ENCODE data around the gene KCNB1. TPM values are rescaled to one million over a fixed set of nuclear protein-coding genes. Genes with fewer than 3 reads are reported as not detected.
"Not testable (repeated sequence)": the region's sequence is repeated elsewhere in the genome, so short reads cannot be mapped to it uniquely, and the experiment has no call there.

KCNB1 gene
- total RNA-seq, 1 donor from 2014 or later: 0.41 TPM

- ATAC-seq (no peak), DNase-seq (no peak)
- no peaks in the 10 kb centered on the region for H3K36me3 ChIP-seq
- no peaks in the 10 kb centered on the region for H3K9me3 ChIP-seq
- H3K4me1 ChIP-seq: no peaks in the 10 kb centered on the region
- H3K27ac ChIP-seq: no peak overlapping the region
- H3K4me3 ChIP-seq: no peak overlapping the region
- TF ChIP-seq CTCF (IDR thresholded peaks at IDR 0.05): no peak
- intact Hi-C loops (cut with DNase I): no loop called here
- peaks cover 9% of the 10 kb centered on the region for H3K27me3 ChIP-seq
Measured at GRCh38 chr20:49412254-49412653, 70.2 kb downstream of the KCNB1 start.

GRCh38 chr20:49411221-49411925 is 71.1 kb downstream of the KCNB1 start:
- Histone ChIP-seq H3K9me3 (no peaks in the 10 kb centered on the region), H3K4me1 (no peaks in the 10 kb centered on the region), H3K27me3 (peaks cover 9% of the 10 kb centered on the region), H3K36me3 (no peaks in the 10 kb centered on the region), H3K4me3 (no peak overlapping the region), H3K27ac (no peak overlapping the region)
- intact Hi-C loops (cut with DNase I): no loop called here
- no peak for TF ChIP-seq CTCF (IDR thresholded peaks at IDR 0.05)
- ATAC-seq (no peak), DNase-seq (no peak)

- H3K9me3 ChIP-seq; H3K27me3 ChIP-seq; DNase-seq; H3K4me3 ChIP-seq; H3K36me3 ChIP-seq; H3K27ac ChIP-seq; intact Hi-C loops (cut with DNase I); ATAC-seq; H3K4me1 ChIP-seq: not testable (repeated sequence)
Measured at GRCh38 chr20:49409975-49410621, 72.4 kb downstream of the KCNB1 start.

GRCh38 chr20:49409302-49409974 is 73.0 kb downstream of the KCNB1 start:
- Histone ChIP-seq H3K27me3 (peaks cover 9% of the 10 kb centered on the region), H3K36me3 (no peaks in the 10 kb centered on the region), H3K4me3 (no peak overlapping the region), H3K4me1 (no peaks in the 10 kb centered on the region), H3K9me3 (no peaks in the 10 kb centered on the region), H3K27ac (no peak overlapping the region)
- intact Hi-C loops (cut with DNase I): no loop called here
- no peak for ATAC-seq
- no peak for DNase-seq
- no peak for TF ChIP-seq CTCF (IDR thresholded peaks at IDR 0.05)

- TF ChIP-seq CTCF (IDR thresholded peaks at IDR 0.05): no peak
- no peak for ATAC-seq
- no peak overlapping the region for H3K4me3 ChIP-seq
- H3K4me1 ChIP-seq: no peaks in the 10 kb centered on the region
- H3K9me3 ChIP-seq: no peaks in the 10 kb centered on the region
- intact Hi-C loops (cut with DNase I): no loop called here
- no peak for DNase-seq
- no peak overlapping the region for H3K27ac ChIP-seq
- peaks cover 7% of the 10 kb centered on the region for H3K27me3 ChIP-seq
- no peaks in the 10 kb centered on the region for H3K36me3 ChIP-seq
Measured at GRCh38 chr20:49408509-49409104, 73.9 kb downstream of the KCNB1 start.

GRCh38 chr20:49406666-49407065 is 75.8 kb downstream of the KCNB1 start:
- no peaks in the 10 kb centered on the region for H3K27me3 ChIP-seq
- no peak overlapping the region for H3K27ac ChIP-seq
- H3K9me3 ChIP-seq: no peaks in the 10 kb centered on the region
- H3K4me3 ChIP-seq: no peak overlapping the region
- H3K4me1 ChIP-seq: no peaks in the 10 kb centered on the region
- intact Hi-C loops (cut with DNase I): no loop called here
- ATAC-seq (no peak), DNase-seq (no peak)
- TF ChIP-seq CTCF (IDR thresholded peaks at IDR 0.05): no peak
- H3K36me3 ChIP-seq: no peaks in the 10 kb centered on the region

All from upper lobe of right lung (tissue), 1 donor.